NOMO-1 treated with dmso at 0.1 percent for 144 hours (cell line): ENCODE data around the gene AMD1.
"Not testable (repeated sequence)": the region's sequence is repeated elsewhere in the genome, so short reads cannot be mapped to it uniquely, and the experiment has no call there.

Source experiments
- DNase-seq: peaks from one replicate; lab custom pipeline; 2025; ENCODE audit not compliant: unreplicated experiment; lab: John Stamatoyannopoulos, UW

AMD1 gene

GRCh38 chr6:110876806-110877564 is 2.4 kb downstream of the AMD1 start:
- DNase-seq: no peak

GRCh38 chr6:110877569-110877968 is 3.0 kb downstream of the AMD1 start:
- DNase-seq: no peak

GRCh38 chr6:110878751-110879522 is 4.4 kb downstream of the AMD1 start:
- DNase-seq: peak; percentile 3

DNA sequence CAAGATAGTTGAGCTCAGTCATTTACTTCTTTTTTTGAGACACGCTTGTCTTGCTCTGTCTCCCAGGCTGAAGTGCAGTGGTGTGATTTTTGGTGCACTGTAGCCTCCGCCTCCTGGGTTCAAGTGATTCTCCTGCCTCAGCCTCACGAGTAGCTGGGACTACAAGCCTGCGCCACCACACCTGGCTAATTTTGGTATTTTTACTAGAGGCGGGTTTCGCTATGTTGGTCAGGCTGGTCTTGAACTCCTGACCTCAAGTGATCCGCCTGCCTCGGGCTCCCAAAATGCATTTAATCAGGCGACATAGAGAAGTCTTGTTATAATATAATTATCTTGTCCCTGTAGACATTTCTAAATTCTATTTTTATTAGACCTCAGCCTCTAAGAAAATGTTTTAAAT is 6.1 kb downstream of the AMD1 start:
- no peak for DNase-seq

GRCh38 chr6:110881546-110882273 is 7.1 kb downstream of the AMD1 start:
- no peak for DNase-seq

GRCh38 chr6:110882274-110882619 is 7.7 kb downstream of the AMD1 start:
- no peak for DNase-seq

- DNase-seq: no peak
These were observed 8.4 kb downstream of the AMD1 start for GRCh38 chr6:110882824-110883554.

DNA sequence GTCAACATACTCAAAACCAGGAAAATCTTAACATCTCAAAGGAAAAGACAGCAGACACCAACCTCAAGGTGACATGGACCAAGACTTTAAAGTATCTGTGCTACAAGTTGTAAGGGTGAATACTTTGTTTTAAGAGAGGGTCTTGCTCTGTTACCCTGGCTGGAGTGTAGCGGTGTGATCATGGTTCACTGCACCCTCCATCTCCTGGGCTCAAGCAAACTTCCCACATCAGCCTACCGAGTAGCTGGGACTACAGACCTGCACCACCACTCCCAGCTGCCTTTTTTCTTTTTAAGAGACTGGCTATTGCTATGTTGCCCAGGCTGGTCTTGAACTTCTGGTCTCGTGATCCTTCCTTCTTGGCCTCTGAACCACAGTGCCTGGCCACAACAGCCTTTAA is 9.7 kb downstream of the AMD1 start:
- no peak for DNase-seq

GRCh38 chr6:110885526-110885925 is 10.9 kb downstream of the AMD1 start:
- no peak for DNase-seq

- DNase-seq: no peak
These were observed 12.1 kb downstream of the AMD1 start for GRCh38 chr6:110886555-110887167.

DNA sequence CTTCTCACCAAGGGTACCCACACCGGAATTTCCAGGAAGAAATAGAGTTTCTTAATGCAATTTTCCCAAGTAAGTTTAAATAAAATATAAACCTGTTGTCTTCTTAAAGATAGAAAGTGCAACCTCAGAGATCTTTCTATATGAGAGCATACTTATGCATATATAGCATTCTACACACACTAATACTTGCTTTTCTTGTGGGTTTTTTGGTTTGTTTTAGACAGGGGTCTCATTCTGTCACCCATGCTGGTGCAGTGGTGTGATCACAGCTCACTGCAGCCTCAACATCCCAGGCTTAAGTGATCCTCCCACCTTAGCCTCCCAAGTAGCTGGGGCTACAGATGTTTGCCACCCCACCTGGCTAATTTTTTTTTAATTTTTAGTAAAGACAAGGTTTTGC is 15.7 kb downstream of the AMD1 start:
- no peak for DNase-seq

DNA sequence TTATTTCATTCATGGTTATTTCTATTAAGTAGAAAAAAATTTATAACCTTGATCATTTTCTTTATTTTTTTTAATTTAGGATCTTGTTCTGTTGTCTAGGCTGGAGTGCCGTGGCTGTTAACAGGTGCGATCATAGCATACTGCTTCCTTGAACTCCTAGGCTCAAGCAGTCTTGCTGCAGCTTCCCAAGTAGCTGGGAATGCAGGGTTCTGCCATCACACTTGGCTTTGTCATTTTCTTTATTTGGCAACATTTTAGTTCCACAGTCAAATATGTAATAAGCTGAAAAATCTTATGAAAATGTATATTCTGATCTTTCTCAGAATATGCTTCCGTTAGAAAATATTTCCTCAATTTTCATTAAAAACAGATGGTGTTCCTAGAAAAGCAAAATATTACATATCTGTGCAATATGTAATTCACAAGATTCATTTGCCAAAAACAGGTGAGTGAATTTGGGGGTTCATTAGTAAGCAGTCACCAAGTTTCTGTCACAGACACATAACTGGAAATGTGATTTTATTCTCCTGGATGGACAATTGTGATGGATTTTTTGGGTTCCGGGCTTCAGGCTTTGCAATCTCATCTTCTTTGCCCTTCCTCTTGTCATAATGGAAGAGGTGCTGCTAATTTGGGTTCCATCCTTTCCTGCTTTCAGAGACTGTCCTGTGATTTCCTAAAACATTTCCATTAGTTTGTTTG is 21.5 kb downstream of the AMD1 start:
- no peak for DNase-seq

DNA sequence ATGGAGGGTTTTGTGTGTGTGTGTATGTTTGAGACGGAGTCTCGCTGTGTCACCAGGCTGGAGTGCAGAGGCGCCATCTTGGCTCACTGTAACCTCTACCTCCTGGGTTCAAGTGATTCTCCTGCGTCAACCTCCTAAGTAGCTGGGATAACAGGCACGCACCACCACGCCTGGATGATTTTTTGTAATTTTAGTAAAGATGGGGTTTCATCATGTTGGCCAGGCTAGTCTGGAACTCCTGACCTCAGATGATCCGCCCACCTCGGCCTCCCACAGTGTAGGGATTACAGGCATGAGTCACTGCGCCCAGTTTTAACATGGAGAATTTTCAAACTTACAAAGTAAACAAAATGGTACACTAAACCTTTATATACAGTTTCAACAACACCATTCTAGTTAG is 22.8 kb downstream of the AMD1 start:
- DNase-seq: no peak

DNA sequence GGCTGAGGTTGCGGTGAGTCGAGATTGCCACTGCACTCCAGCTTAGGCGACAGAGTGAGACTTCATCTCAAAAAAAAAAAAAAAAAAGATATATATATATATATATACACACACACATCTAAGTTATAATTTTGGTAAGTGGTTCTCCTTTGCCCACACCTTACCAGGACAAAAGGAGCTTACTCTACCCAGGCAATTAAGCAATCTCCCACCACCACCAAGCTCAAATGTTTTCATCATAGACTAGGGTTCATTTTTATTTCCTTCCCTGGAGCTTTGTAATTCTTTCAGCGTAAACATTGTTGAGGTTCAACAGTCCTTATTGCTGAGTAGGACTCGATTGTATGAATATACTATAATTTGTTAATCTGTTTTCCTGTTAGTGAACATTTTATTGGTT is 23.5 kb downstream of the AMD1 start:
- no peak for DNase-seq

GRCh38 chr6:110900028-110900598 is 25.5 kb downstream of the AMD1 start:
- no peak for DNase-seq

DNA sequence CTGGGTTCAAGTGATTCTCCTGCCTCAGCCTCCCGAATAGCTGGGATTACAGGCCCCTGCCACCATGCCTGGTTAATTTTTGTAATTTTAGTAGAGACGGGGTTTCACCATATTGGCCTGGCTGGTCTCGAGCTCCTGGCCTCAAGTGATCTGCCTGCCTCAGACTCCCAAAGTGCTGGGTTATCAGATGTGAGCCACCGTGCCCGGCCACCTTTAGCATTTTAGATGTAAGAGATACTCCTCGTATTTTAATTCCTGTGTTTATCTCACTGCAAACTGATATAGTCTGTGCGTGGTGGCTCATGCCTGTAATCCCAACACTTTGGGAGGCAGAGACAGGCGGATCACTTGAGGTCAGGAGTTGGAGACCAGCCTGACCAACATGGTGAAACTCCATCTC is 27.0 kb downstream of the AMD1 start:
- not testable (repeated sequence) for DNase-seq

DNA sequence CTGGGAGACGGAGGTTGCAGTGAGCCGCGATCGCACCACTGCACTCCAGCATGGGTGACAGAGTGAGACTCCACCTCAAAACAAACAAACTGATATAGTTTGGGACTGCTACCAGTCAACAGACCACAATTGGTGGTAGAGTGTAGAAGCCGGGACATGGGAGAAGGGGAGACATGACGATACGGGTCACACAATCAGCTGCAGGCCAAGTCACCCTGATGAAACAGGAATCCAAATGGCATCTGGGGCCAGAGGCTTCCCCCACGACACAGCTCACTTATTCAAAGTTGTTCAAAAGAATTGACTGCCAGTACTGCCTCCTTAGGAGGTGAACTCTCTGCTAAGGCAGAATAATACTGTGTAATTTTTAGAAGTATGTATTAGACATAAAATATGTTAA is 27.5 kb downstream of the AMD1 start:
- no peak for DNase-seq

GRCh38 chr6:110906273-110906672 is 31.7 kb downstream of the AMD1 start:
- DNase-seq: not testable (repeated sequence)

GRCh38 chr6:110930781-110931180 is 56.2 kb downstream of the AMD1 start:
- DNase-seq: no peak

- no peak for DNase-seq
These were observed 59.3 kb downstream of the AMD1 start for GRCh38 chr6:110933912-110934311.
